CD4-positive, CD25-positive, alpha-beta regulatory T cell (primary cell): ENCODE measurements around the gene FYTTD1. TPM values are rescaled to one million over a fixed set of nuclear protein-coding genes. Genes with fewer than 3 reads are reported as not detected.
A peak's percentile ranks its signal among the peaks of the same experiment; 100 is the strongest.

Experiments used
- ATAC-seq, 2 donors: fragments of 150-1000 bp; cut with Tn5 transposase; one replicate each; pipeline ENCODE4 v1.10.0; 2021; ENCODE audit warnings: low read depth in 2 of 2, moderate number of reproducible peaks in 2 of 2, moderate library complexity in 1 of 2
- DNase-seq, 3 donors: peaks; one replicate each; pipeline versions ENCODE4 v3.0.0 to v3.0.0-alpha.2; 2012 to 2022; ENCODE audit warnings: mixed read lengths in 1 of 3
- H3K27ac ChIP-seq: one replicate; pipeline ENCODE4 v1.7.0; 2013; ENCODE audit warnings: mild to moderate bottlenecking, low read length; ENCODE audit not compliant: insufficient read depth, poor library complexity, severe bottlenecking
- H3K27me3 ChIP-seq: one replicate; pipeline ENCODE4 v1.7.0; 2013; ENCODE audit warnings: low read length; ENCODE audit not compliant: control insufficient read depth, insufficient read depth
- H3K36me3 ChIP-seq: one replicate; pipeline ENCODE4 v1.7.0; 2013; ENCODE audit warnings: mild to moderate bottlenecking, low read length, moderate library complexity; ENCODE audit not compliant: control insufficient read depth, insufficient read depth
- H3K4me1 ChIP-seq: 2 replicates; pipeline ENCODE4 v1.7.0; 2013; ENCODE audit warnings: mild to moderate bottlenecking, low read length; ENCODE audit not compliant: insufficient read depth, control insufficient read depth, poor library complexity, severe bottlenecking
- H3K4me3 ChIP-seq: one replicate; pipeline ENCODE4 v1.7.0; 2013; ENCODE audit warnings: low read depth, mild to moderate bottlenecking, low read length, moderate library complexity
- H3K9me3 ChIP-seq, 2 experiments: 1 replicate in 1 of 2; 2 replicates in 1 of 2; pipeline ENCODE4 v1.7.0; 2013; ENCODE audit warnings: low read length in 2 of 2, mild to moderate bottlenecking in 1 of 2, moderate library complexity in 1 of 2; ENCODE audit not compliant: control insufficient read depth in 2 of 2
- H3K27ac Mint-ChIP-seq, 3 donors: one replicate each; pipeline ENCODE4 v1.8.0; 2020 to 2022; ENCODE audit warnings: mild to moderate bottlenecking in 3 of 3, mixed read lengths in 3 of 3, moderate library complexity in 2 of 3
- H3K27me3 Mint-ChIP-seq: one replicate; pipeline ENCODE4 v1.8.0; 2022; ENCODE audit warnings: mild to moderate bottlenecking, mixed read lengths
- H3K36me3 Mint-ChIP-seq: one replicate; pipeline ENCODE4 v1.8.0; 2020; ENCODE audit warnings: mixed read lengths
- H3K4me1 Mint-ChIP-seq, 4 donors: one replicate each; pipeline ENCODE4 v1.8.0; 2020 to 2022; ENCODE audit warnings: mixed read lengths in 4 of 4, mild to moderate bottlenecking in 1 of 4
- H3K4me3 Mint-ChIP-seq, 4 donors: one replicate each; pipeline ENCODE4 v1.8.0; 2020 to 2022; ENCODE audit warnings: mild to moderate bottlenecking in 4 of 4, mixed read lengths in 4 of 4, moderate library complexity in 3 of 4
- H3K9me3 Mint-ChIP-seq, 7 donors: one replicate each; pipeline ENCODE4 v1.8.0; 2020 to 2022; ENCODE audit warnings: mixed read lengths in 7 of 7, mild to moderate bottlenecking in 3 of 7, moderate library complexity in 2 of 7
- polyA plus RNA-seq, 4 donors: library from polyadenylated mRNA; unstranded; fragments of 300-500 nt; fragmentation: Illumina TruSeq; gene quantifications; one replicate each; pipeline ENCODE4 v1.2.3, GENCODE V29; 2021
- total RNA-seq: library from RNA; stranded (reverse); gene quantifications from one replicate; pipeline ENCODE4 v1.2.3, GENCODE V29; 2022

The FYTTD1 gene
- total and polyA plus RNA-seq, 5 donors from 2014 or later, result 42.2 to 91.0 (median 83.3) TPM

- H3K27me3 ChIP-seq, result no peaks in the 10 kb centered on the region
- H3K4me3 Mint-ChIP-seq, result no peak overlapping the region
- H3K9me3 Mint-ChIP-seq, result no peaks in the 10 kb centered on the region
- no peak overlapping the region for H3K27ac ChIP-seq
- peaks cover 24% of the 10 kb centered on the region for H3K36me3 Mint-ChIP-seq
- peaks cover 32% of the 10 kb centered on the region for H3K36me3 ChIP-seq
- H3K27me3 Mint-ChIP-seq, result no peaks in the 10 kb centered on the region
- DNase-seq, result no peak
- no peaks in the 10 kb centered on the region for H3K4me1 ChIP-seq
- no peak overlapping the region for H3K4me3 ChIP-seq
- ATAC-seq, result no peak
- H3K9me3 ChIP-seq, result no peaks in the 10 kb centered on the region
- H3K4me1 Mint-ChIP-seq, result peaks cover 6 to 8% (median 7%) of the 10 kb centered on the region in 4 donors
- H3K27ac Mint-ChIP-seq, result peak overlapping the region in 2 of 3 donors; percentile 28 to 72
These were observed 71.1 kb downstream of the FYTTD1 start for GRCh38 chr3:197820550-197821335.

- H3K36me3 ChIP-seq, result peaks cover 59% of the 10 kb centered on the region
- no peak overlapping the region for H3K27ac ChIP-seq
- ATAC-seq (no peak), DNase-seq (no peak)
- H3K9me3 ChIP-seq, result no peaks in the 10 kb centered on the region
- H3K4me1 Mint-ChIP-seq, result peaks cover 0 to 8% (median 5%) of the 10 kb centered on the region in 4 donors
- H3K4me3 Mint-ChIP-seq, result no peak overlapping the region
- no peaks in the 10 kb centered on the region for H3K4me1 ChIP-seq
- no peaks in the 10 kb centered on the region for H3K27me3 ChIP-seq
- peak overlapping the region in 1 of 3 donors; percentile 62 for H3K27ac Mint-ChIP-seq
- H3K36me3 Mint-ChIP-seq, result peaks cover 38% of the 10 kb centered on the region
- no peaks in the 10 kb centered on the region for H3K9me3 Mint-ChIP-seq
- H3K27me3 Mint-ChIP-seq, result no peaks in the 10 kb centered on the region
- H3K4me3 ChIP-seq, result no peak overlapping the region
These were observed 79.8 kb downstream of the FYTTD1 start for GRCh38 chr3:197829397-197830045.

- ATAC-seq, result no peak
- DNase-seq, result no peak
- Mint-ChIP-seq H3K9me3 (no peaks in the 10 kb centered on the region), H3K4me3 (no peak overlapping the region), H3K27ac (no peak overlapping the region), H3K36me3 (peaks cover 34% of the 10 kb centered on the region), H3K4me1 (peaks cover 0 to 7% (median 5%) of the 10 kb centered on the region in 4 donors), H3K27me3 (no peaks in the 10 kb centered on the region)
- no peaks in the 10 kb centered on the region for H3K9me3 ChIP-seq
- H3K4me3 ChIP-seq, result no peak overlapping the region
- H3K4me1 ChIP-seq, result no peaks in the 10 kb centered on the region
- no peaks in the 10 kb centered on the region for H3K27me3 ChIP-seq
- peaks cover 60% of the 10 kb centered on the region for H3K36me3 ChIP-seq
- H3K27ac ChIP-seq, result no peak overlapping the region
These were observed 80.8 kb downstream of the FYTTD1 start for GRCh38 chr3:197830308-197830966.

- peaks cover 39% of the 10 kb centered on the region for H3K36me3 Mint-ChIP-seq
- H3K27me3 ChIP-seq, result no peaks in the 10 kb centered on the region
- DNase-seq (no peak), ATAC-seq (no peak)
- no peaks in the 10 kb centered on the region for H3K4me1 ChIP-seq
- H3K36me3 ChIP-seq, result peaks cover 63% of the 10 kb centered on the region
- no peak overlapping the region for H3K27ac ChIP-seq
- no peaks in the 10 kb centered on the region for H3K27me3 Mint-ChIP-seq
- no peaks in the 10 kb centered on the region for H3K9me3 ChIP-seq
- H3K4me3 Mint-ChIP-seq, result no peak overlapping the region
- peak overlapping the region in 1 of 3 donors; percentile 60 for H3K27ac Mint-ChIP-seq
- H3K4me3 ChIP-seq, result no peak overlapping the region
- peaks cover 0 to 9% (median 3%) of the 10 kb centered on the region in 4 donors for H3K4me1 Mint-ChIP-seq
- no peaks in the 10 kb centered on the region for H3K9me3 Mint-ChIP-seq
These were observed 81.3 kb downstream of the FYTTD1 start for GRCh38 chr3:197830967-197831313.

GRCh38 chr3:197833930-197834715 is 84.4 kb downstream of the FYTTD1 start:
- DNase-seq, result no peak
- H3K9me3 ChIP-seq, result no peaks in the 10 kb centered on the region
- Mint-ChIP-seq H3K27me3 (no peaks in the 10 kb centered on the region), H3K36me3 (peaks cover 35% of the 10 kb centered on the region), H3K4me3 (no peak overlapping the region), H3K4me1 (peaks cover 0 to 9% (median 3%) of the 10 kb centered on the region in 4 donors), H3K9me3 (no peaks in the 10 kb centered on the region), H3K27ac (peak overlapping the region in 1 of 3 donors; percentile 7)
- H3K4me1 ChIP-seq, result no peaks in the 10 kb centered on the region
- H3K4me3 ChIP-seq, result no peak overlapping the region
- H3K27me3 ChIP-seq, result no peaks in the 10 kb centered on the region
- no peak for ATAC-seq
- peaks cover 63% of the 10 kb centered on the region for H3K36me3 ChIP-seq
- H3K27ac ChIP-seq, result no peak overlapping the region

GRCh38 chr3:197835509-197835908 is 85.8 kb downstream of the FYTTD1 start:
- Mint-ChIP-seq H3K4me1 (peaks cover 0 to 9% (median 3%) of the 10 kb centered on the region in 4 donors), H3K4me3 (peak overlapping the region in 1 of 4 donors; percentile 63), H3K9me3 (no peaks in the 10 kb centered on the region), H3K27ac (peak overlapping the region in 2 of 3 donors; percentile 56 to 90), H3K36me3 (peaks cover 28% of the 10 kb centered on the region), H3K27me3 (no peaks in the 10 kb centered on the region)
- Histone ChIP-seq H3K4me3 (no peak overlapping the region), H3K27ac (no peak overlapping the region), H3K4me1 (no peaks in the 10 kb centered on the region), H3K27me3 (no peaks in the 10 kb centered on the region), H3K36me3 (peaks cover 65% of the 10 kb centered on the region), H3K9me3 (no peaks in the 10 kb centered on the region)
- ATAC-seq, result no peak
- no peak for DNase-seq

GRCh38 chr3:197836244-197836643 is 86.6 kb downstream of the FYTTD1 start:
- Mint-ChIP-seq H3K27ac (no peak overlapping the region), H3K27me3 (no peaks in the 10 kb centered on the region), H3K36me3 (peaks cover 26% of the 10 kb centered on the region), H3K4me1 (peaks cover 0 to 9% (median 3%) of the 10 kb centered on the region in 4 donors), H3K4me3 (no peak overlapping the region), H3K9me3 (no peaks in the 10 kb centered on the region)
- no peaks in the 10 kb centered on the region for H3K9me3 ChIP-seq
- H3K27ac ChIP-seq, result no peak overlapping the region
- no peak for DNase-seq
- no peaks in the 10 kb centered on the region for H3K27me3 ChIP-seq
- peaks cover 65% of the 10 kb centered on the region for H3K36me3 ChIP-seq
- H3K4me3 ChIP-seq, result no peak overlapping the region
- no peaks in the 10 kb centered on the region for H3K4me1 ChIP-seq
- ATAC-seq, result no peak
